ENCODE results near the gene DDX20. TPM values are rescaled to one million over a fixed set of nuclear protein-coding genes. Genes with fewer than 3 reads are reported as not detected.

The DDX20 gene
- total RNA-seq, 1 donor from 2014 or later: 26.1 TPM

Small RNA genes lying within 50 kb of the gene (small RNA-seq; reads per million reads assigned to genes)
- gene INKA2: 0.08 reads per million

Other genes with a start within 250 kb of the DDX20 start
- gene RAP1A, start 136.1 kb upstream of the DDX20 start, total RNA-seq: 35.1 TPM
- gene INKA2, start 16.5 kb upstream of the DDX20 start, total RNA-seq: 4.5 TPM
- 10.6 TPM for gene KCND3, start 233.8 kb downstream of the DDX20 start, total RNA-seq